ENCODE measurements around the gene INO80.

The INO80 gene

GRCh38 chr15:40976819-40977218, 139.3 kb downstream of the INO80 start (continued):
- TF ChIP-seq CREB5 (CRISPR knock-in tag; IDR thresholded peaks at IDR 0.05; ENCODE audit: low read depth) = no peak

DNA sequence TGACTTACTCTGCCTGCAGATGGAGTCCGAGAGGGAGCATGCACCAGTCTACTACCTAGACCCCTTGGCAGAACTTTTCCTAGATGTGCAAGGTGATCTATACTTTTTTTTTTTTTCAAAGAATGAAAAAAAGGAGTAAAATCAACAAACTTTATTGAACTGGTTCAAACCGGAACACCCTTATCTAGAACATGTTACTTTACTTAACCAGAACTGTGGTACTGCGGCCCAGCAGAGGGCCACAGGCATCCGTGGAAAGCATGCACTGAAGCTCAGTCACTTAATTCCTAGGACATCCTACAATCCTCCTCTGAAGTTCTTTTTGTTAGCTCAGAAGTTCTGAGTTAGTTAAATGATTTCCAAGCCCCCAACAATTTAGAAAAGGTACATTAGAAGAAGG, 141.2 kb downstream of the INO80 start:
- no peak for ATAC-seq
- TF ChIP-seq GLIS3 (CRISPR knock-in tag; IDR thresholded peaks at IDR 0.05) (no peak), ESRRG (CRISPR knock-in tag; IDR thresholded peaks at IDR 0.05) (no peak), CSDC2 (CRISPR knock-in tag; IDR thresholded peaks at IDR 0.05) (no peak), BACH2 (CRISPR knock-in tag; IDR thresholded peaks at IDR 0.05; ENCODE audit: borderline replicate concordance) (no peak), RARB (CRISPR knock-in tag; IDR thresholded peaks at IDR 0.05) (no peak), ZNF8 (CRISPR knock-in tag; IDR thresholded peaks at IDR 0.05) (no peak), ZFP3 (CRISPR knock-in tag; IDR thresholded peaks at IDR 0.05) (no peak), ZNF565 (CRISPR knock-in tag; conservative IDR thresholded peaks at IDR 0.05; ENCODE audit: low read depth) (no peak), OSR1 (CRISPR knock-in tag; IDR thresholded peaks at IDR 0.05) (no peak), PPARA (CRISPR knock-in tag; IDR thresholded peaks at IDR 0.05; ENCODE audit: borderline replicate concordance) (no peak), TCF4 (CRISPR knock-in tag; IDR thresholded peaks at IDR 0.05; ENCODE audit: borderline replicate concordance) (no peak), SNAI2 (CRISPR knock-in tag; IDR thresholded peaks at IDR 0.05) (no peak)
- TF ChIP-seq, protein P1, sequence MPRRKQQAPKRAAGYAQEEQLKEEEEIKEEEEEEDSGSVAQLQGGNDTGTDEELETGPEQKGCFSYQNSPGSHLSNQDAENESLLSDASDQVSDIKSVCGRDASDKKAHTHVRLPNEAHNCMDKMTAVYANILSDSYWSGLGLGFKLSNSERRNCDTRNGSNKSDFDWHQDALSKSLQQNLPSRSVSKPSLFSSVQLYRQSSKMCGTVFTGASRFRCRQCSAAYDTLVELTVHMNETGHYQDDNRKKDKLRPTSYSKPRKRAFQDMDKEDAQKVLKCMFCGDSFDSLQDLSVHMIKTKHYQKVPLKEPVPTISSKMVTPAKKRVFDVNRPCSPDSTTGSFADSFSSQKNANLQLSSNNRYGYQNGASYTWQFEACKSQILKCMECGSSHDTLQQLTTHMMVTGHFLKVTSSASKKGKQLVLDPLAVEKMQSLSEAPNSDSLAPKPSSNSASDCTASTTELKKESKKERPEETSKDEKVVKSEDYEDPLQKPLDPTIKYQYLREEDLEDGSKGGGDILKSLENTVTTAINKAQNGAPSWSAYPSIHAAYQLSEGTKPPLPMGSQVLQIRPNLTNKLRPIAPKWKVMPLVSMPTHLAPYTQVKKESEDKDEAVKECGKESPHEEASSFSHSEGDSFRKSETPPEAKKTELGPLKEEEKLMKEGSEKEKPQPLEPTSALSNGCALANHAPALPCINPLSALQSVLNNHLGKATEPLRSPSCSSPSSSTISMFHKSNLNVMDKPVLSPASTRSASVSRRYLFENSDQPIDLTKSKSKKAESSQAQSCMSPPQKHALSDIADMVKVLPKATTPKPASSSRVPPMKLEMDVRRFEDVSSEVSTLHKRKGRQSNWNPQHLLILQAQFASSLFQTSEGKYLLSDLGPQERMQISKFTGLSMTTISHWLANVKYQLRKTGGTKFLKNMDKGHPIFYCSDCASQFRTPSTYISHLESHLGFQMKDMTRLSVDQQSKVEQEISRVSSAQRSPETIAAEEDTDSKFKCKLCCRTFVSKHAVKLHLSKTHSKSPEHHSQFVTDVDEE (CRISPR knock-in tag; IDR thresholded peaks at IDR 0.05) = no peak

GRCh38 chr15:40969363-40969762, 146.7 kb downstream of the INO80 start:
- TF ChIP-seq TOX (CRISPR knock-in tag; IDR thresholded peaks at IDR 0.05; ENCODE audit: borderline replicate concordance) = no peak
- no peak for ATAC-seq

GRCh38 chr15:40968290-40969085, 147.6 kb downstream of the INO80 start:
- no peak for ATAC-seq
- TF ChIP-seq TOX (CRISPR knock-in tag; IDR thresholded peaks at IDR 0.05; ENCODE audit: borderline replicate concordance) (no peak), PPARA (CRISPR knock-in tag; IDR thresholded peaks at IDR 0.05; ENCODE audit: borderline replicate concordance) (no peak), ZNF70 (CRISPR knock-in tag; IDR thresholded peaks at IDR 0.05) (no peak), ISL1 (CRISPR knock-in tag; IDR thresholded peaks at IDR 0.05) (no peak), ZFP30 (CRISPR knock-in tag; IDR thresholded peaks at IDR 0.05) (no peak), ESRRG (CRISPR knock-in tag; IDR thresholded peaks at IDR 0.05) (no peak), ZC3H10 (CRISPR knock-in tag; IDR thresholded peaks at IDR 0.05) (no peak), ZNF8 (CRISPR knock-in tag; IDR thresholded peaks at IDR 0.05) (no peak)

GRCh38 chr15:40964634-40965033, 151.4 kb downstream of the INO80 start:
- TF ChIP-seq, protein P2, sequence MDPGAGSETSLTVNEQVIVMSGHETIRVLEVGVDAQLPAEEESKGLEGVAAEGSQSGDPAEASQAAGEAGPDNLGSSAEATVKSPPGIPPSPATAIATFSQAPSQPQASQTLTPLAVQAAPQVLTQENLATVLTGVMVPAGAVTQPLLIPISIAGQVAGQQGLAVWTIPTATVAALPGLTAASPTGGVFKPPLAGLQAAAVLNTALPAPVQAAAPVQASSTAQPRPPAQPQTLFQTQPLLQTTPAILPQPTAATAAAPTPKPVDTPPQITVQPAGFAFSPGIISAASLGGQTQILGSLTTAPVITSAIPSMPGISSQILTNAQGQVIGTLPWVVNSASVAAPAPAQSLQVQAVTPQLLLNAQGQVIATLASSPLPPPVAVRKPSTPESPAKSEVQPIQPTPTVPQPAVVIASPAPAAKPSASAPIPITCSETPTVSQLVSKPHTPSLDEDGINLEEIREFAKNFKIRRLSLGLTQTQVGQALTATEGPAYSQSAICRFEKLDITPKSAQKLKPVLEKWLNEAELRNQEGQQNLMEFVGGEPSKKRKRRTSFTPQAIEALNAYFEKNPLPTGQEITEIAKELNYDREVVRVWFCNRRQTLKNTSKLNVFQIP (CRISPR knock-in tag; IDR thresholded peaks at IDR 0.05; ENCODE audit: borderline replicate concordance, low read depth) = no peak
- TF ChIP-seq ZFP30 (CRISPR knock-in tag; IDR thresholded peaks at IDR 0.05) (no peak), CREB5 (CRISPR knock-in tag; IDR thresholded peaks at IDR 0.05; ENCODE audit: low read depth) (no peak)
- ATAC-seq = no peak
